Effector memory CD4-positive, alpha-beta T cell (primary cell): ENCODE results near the gene SELENOW.
"Not testable (repeated sequence)": the region's sequence is repeated elsewhere in the genome, so short reads cannot be mapped to it uniquely, and the experiment has no call there.

ENCODE experiments used
- DNase-seq, 3 donors: peaks; one replicate each; pipeline ENCODE4 v3.0.0-alpha.2; 2020
- H3K27ac ChIP-seq: 2 replicates; pipeline ENCODE4 v1.7.0; 2013; ENCODE audit warnings: mild to moderate bottlenecking, low read length, moderate library complexity; ENCODE audit not compliant: insufficient read depth, poor library complexity, severe bottlenecking
- H3K27me3 ChIP-seq: replicated peaks from 2 replicates; pipeline ENCODE4 v1.7.0; 2013; ENCODE audit warnings: mild to moderate bottlenecking, low read length; ENCODE audit not compliant: insufficient read depth, control insufficient read depth, poor library complexity, severe bottlenecking
- H3K36me3 ChIP-seq: 2 replicates; pipeline ENCODE4 v1.7.0; 2013; ENCODE audit warnings: mild to moderate bottlenecking, low read length, moderate library complexity; ENCODE audit not compliant: control insufficient read depth, insufficient read depth
- H3K4me1 ChIP-seq: 2 replicates; pipeline ENCODE4 v1.7.0; 2013; ENCODE audit warnings: low read length, mild to moderate bottlenecking; ENCODE audit not compliant: control insufficient read depth, insufficient read depth, poor library complexity, severe bottlenecking
- H3K4me3 ChIP-seq: 2 replicates; pipeline ENCODE4 v1.7.0; 2013; ENCODE audit warnings: low read length, low read depth, mild to moderate bottlenecking; ENCODE audit not compliant: insufficient read depth, poor library complexity, severe bottlenecking
- H3K9me3 ChIP-seq: 2 replicates; pipeline ENCODE4 v1.7.0; 2013; ENCODE audit warnings: mild to moderate bottlenecking, low read length, moderate library complexity; ENCODE audit not compliant: control insufficient read depth

Gene SELENOW

GRCh38 chr19:47779524-47780214, 1.2 kb downstream of the SELENOW start:
- Histone ChIP-seq H3K9me3 (no peaks in the 10 kb centered on the region), H3K27ac (peak overlapping the region; percentile 90), H3K4me1 (peaks cover 9% of the 10 kb centered on the region), H3K36me3 (peaks cover 21% of the 10 kb centered on the region), H3K27me3 (no peaks in the 10 kb centered on the region), H3K4me3 (peak overlapping the region; percentile 91)
- DNase-seq = no peak

DNA sequence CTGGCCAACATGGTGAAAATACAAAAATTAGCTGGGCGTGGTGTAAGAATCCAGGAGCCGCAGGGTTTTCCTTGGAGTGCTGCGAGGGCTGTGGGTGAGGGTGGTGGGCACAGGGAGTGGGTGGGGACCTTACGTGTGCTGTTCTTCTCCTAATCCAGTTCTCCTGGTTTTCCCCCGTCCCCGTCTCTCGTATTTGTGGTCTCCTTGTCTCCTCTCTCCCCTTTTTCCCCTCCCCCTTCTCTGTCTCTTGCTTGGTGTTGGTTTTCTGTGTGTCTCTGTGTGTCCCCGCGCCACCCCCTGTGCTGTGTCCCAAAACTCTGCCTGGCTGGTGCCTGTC, 1.7 kb downstream of the SELENOW start:
- Histone ChIP-seq H3K9me3 (no peaks in the 10 kb centered on the region), H3K27me3 (no peaks in the 10 kb centered on the region), H3K4me3 (no peak overlapping the region), H3K4me1 (peaks cover 9% of the 10 kb centered on the region), H3K27ac (no peak overlapping the region), H3K36me3 (peaks cover 22% of the 10 kb centered on the region)
- DNase-seq = no peak

GRCh38 chr19:47781590-47782262, 3.2 kb downstream of the SELENOW start:
- H3K4me1 ChIP-seq = peaks cover 9% of the 10 kb centered on the region
- no peaks in the 10 kb centered on the region for H3K27me3 ChIP-seq
- no peak overlapping the region for H3K27ac ChIP-seq
- H3K36me3 ChIP-seq = peaks cover 22% of the 10 kb centered on the region
- no peak overlapping the region for H3K4me3 ChIP-seq
- H3K9me3 ChIP-seq = no peaks in the 10 kb centered on the region
- no peak for DNase-seq

DNA sequence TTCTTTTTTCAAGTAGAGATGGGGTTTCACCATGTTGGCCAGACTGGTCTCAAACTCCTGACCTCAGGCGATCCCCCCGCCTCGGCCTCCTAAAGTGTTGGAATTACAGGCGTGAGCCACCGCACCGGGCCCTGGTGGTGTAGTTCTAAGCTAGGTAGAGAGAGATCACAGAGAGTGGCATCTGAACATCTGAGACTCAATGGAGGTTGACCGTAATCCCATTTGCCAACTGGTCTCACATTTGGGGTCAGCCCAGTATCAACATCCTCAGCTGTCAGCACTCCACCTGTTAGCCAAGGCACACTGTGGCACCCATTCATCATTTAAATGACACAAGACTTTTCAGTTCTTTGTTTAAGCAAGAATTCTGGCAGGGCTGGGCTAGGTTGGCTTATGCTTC, 8.1 kb downstream of the SELENOW start:
- H3K36me3 ChIP-seq = peaks cover 14% of the 10 kb centered on the region
- no peaks in the 10 kb centered on the region for H3K27me3 ChIP-seq
- H3K4me1 ChIP-seq = peaks cover 5% of the 10 kb centered on the region
- no peak overlapping the region for H3K4me3 ChIP-seq
- no peaks in the 10 kb centered on the region for H3K9me3 ChIP-seq
- H3K27ac ChIP-seq = no peak overlapping the region
- no peak for DNase-seq

DNA sequence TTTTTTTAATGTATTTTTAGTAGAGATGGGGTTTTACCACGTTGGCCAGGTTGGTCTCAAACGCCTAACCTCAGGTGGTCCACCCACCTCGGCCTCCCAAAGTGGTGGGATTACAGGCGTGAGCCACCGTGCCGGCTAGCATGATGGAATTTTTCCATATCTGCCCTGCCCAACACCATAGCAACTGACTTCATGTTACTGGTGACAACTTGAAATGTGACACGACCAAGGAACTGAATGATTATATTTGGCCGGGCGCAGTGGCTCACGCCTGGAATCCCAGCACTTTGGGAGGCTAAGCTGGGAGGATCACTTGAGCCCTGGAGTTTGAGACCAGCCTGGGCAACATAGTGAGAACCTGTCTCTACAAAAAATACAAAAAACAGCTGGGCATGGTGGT, 8.8 kb downstream of the SELENOW start:
- H3K4me3 ChIP-seq, H3K4me1 ChIP-seq, DNase-seq, H3K9me3 ChIP-seq, H3K27ac ChIP-seq, H3K27me3 ChIP-seq: not testable (repeated sequence)
- peaks cover 14% of the 10 kb centered on the region for H3K36me3 ChIP-seq

DNA sequence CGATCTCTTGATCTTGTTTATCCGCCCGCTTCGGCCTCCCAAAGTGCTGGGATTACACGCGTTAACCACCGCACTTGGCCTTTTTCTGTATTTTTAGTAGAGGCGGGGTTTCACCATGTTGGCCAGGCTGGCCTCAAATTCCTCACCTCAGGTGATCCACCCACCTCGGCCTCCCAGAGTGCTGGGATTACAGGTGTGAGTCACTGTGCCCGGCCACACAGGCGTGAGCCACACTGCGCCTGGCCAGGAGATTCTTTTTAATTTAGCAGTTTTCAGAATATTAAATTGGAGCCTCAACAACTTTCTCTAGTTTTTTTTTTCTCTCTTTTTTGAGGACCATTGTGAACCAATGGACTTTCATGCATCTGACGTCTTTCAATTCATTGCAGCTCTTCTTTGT, 11.3 kb downstream of the SELENOW start:
- not testable (repeated sequence) for H3K27me3 ChIP-seq, H3K4me1 ChIP-seq, H3K36me3 ChIP-seq, H3K27ac ChIP-seq, H3K4me3 ChIP-seq, DNase-seq, H3K9me3 ChIP-seq

GRCh38 chr19:47790398-47790814, 11.9 kb downstream of the SELENOW start:
- Histone ChIP-seq H3K9me3 (no peaks in the 10 kb centered on the region), H3K27ac (no peak overlapping the region), H3K27me3 (no peaks in the 10 kb centered on the region), H3K4me1 (peaks cover 5% of the 10 kb centered on the region), H3K36me3 (no peaks in the 10 kb centered on the region), H3K4me3 (no peak overlapping the region)
- DNase-seq = peak; percentile 52 to 78 (median 56)

- H3K4me3 ChIP-seq = no peak overlapping the region
- no peaks in the 10 kb centered on the region for H3K36me3 ChIP-seq
- H3K9me3 ChIP-seq = no peaks in the 10 kb centered on the region
- H3K27me3 ChIP-seq = no peaks in the 10 kb centered on the region
- DNase-seq = no peak
- H3K4me1 ChIP-seq = peaks cover 5% of the 10 kb centered on the region
- H3K27ac ChIP-seq = no peak overlapping the region
These were observed 14.1 kb downstream of the SELENOW start for GRCh38 chr19:47792616-47793015.

DNA sequence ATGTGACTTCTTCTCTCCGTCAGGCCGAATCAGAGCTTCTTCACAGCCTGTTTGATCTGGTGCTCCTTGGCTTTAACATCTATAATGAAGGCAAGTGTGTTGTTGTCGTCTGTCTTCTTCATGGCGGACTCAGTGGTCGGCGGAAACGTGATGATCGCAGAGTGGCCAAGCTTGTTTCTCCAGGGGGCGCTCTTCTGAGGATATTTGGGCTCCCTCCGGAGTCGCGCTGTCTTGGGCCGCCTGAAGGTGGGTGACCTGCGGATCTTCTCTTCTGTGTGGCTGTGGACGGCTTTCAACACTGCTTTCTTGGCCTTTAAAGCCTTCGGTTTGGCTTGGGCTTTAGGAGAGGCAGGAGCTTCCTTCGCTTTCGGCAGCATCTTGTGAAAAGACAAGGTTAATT, 16.0 kb downstream of the SELENOW start:
- H3K27me3 ChIP-seq = no peaks in the 10 kb centered on the region
- H3K4me3 ChIP-seq = no peak overlapping the region
- no peaks in the 10 kb centered on the region for H3K9me3 ChIP-seq
- no peaks in the 10 kb centered on the region for H3K36me3 ChIP-seq
- no peak overlapping the region for H3K27ac ChIP-seq
- H3K4me1 ChIP-seq = peaks cover 5% of the 10 kb centered on the region
- no peak for DNase-seq

DNA sequence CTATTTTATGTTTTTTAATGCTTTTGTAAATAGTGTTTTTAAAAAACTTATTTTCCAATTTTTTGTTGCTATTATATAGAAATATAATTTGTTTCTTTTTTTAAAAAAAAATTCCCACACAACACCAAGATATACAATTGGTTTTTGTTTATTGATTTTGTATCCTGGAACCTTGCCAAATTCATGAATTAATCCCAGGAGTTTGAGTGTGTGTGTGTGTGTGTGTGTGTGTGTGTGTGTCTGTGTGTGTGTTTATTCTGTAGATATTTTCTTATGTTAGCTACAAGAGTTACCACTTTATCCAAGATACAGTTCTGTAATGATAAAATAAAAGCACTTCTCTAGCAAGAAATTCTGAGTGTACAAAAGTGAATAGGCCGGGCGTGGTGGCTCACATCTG, 18.3 kb downstream of the SELENOW start:
- Histone ChIP-seq H3K27ac (no peak overlapping the region), H3K36me3 (no peaks in the 10 kb centered on the region), H3K4me3 (no peak overlapping the region), H3K27me3 (no peaks in the 10 kb centered on the region), H3K9me3 (no peaks in the 10 kb centered on the region), H3K4me1 (no peaks in the 10 kb centered on the region)
- DNase-seq = no peak
